MM.1S (cell line): ENCODE data around the gene PDE4DIP.
"Not testable (repeated sequence)": the region's sequence is repeated elsewhere in the genome, so short reads cannot be mapped to it uniquely, and the experiment has no call there.

ENCODE experiments used
- EZH2 ChIP-seq: fragments of 300-600 bp; sonication (generic); optimal IDR thresholded peaks from 2 replicates; pipeline ENCODE3; 2017; ENCODE audit warnings: low read depth, mild to moderate bottlenecking, antibody characterized with exemption, low read length, mixed read lengths
- TF ChIP-seq, protein P1 (sequence below): fragments of 300-600 bp; sonication (generic); IDR thresholded peaks from 2 replicates; pipeline ENCODE4 v1.5.1; 2016; ENCODE audit warnings: antibody characterized with exemption, low read length, mixed read lengths

DNA sequence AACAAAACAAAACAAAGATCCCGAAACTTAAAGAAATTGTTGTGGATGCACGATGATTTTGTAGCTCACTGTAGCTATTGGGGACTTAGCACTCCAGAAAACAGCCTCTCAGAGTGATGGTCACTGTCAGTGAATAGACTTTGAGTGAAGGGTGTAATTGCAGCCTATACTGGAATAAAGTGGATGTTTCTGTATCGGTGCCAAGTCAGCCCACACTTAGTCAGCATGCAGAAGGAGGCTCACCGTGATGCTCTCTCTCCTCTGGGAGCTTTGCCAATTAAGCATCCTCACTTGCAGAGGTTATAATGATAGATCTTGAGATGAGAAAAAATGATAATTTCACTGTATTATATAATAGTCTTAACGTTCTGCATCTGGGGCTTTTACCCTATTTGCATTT lies 11.1 kb downstream of the PDE4DIP start:
- TF ChIP-seq, protein P1, sequence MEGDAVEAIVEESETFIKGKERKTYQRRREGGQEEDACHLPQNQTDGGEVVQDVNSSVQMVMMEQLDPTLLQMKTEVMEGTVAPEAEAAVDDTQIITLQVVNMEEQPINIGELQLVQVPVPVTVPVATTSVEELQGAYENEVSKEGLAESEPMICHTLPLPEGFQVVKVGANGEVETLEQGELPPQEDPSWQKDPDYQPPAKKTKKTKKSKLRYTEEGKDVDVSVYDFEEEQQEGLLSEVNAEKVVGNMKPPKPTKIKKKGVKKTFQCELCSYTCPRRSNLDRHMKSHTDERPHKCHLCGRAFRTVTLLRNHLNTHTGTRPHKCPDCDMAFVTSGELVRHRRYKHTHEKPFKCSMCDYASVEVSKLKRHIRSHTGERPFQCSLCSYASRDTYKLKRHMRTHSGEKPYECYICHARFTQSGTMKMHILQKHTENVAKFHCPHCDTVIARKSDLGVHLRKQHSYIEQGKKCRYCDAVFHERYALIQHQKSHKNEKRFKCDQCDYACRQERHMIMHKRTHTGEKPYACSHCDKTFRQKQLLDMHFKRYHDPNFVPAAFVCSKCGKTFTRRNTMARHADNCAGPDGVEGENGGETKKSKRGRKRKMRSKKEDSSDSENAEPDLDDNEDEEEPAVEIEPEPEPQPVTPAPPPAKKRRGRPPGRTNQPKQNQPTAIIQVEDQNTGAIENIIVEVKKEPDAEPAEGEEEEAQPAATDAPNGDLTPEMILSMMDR = not testable (repeated sequence)
- not testable (repeated sequence) for TF ChIP-seq EZH2
